GM18502 (cell line): Measurements from ENCODE around the gene AGRN.
"Not testable (repeated sequence)": the region's sequence is repeated elsewhere in the genome, so short reads cannot be mapped to it uniquely, and the experiment has no call there.

Experiments
- ATAC-seq: cut with Tn5 transposase; IDR thresholded peaks from one replicate; pipeline ENCODE4 v1.9.1; 2021; ENCODE audit warnings: mild to moderate bottlenecking; ENCODE audit not compliant: unreplicated experiment, poor library complexity

Gene AGRN

GRCh38 chr1:981491-981954, 38.4 kb upstream of the AGRN start:
- no peak for ATAC-seq

DNA sequence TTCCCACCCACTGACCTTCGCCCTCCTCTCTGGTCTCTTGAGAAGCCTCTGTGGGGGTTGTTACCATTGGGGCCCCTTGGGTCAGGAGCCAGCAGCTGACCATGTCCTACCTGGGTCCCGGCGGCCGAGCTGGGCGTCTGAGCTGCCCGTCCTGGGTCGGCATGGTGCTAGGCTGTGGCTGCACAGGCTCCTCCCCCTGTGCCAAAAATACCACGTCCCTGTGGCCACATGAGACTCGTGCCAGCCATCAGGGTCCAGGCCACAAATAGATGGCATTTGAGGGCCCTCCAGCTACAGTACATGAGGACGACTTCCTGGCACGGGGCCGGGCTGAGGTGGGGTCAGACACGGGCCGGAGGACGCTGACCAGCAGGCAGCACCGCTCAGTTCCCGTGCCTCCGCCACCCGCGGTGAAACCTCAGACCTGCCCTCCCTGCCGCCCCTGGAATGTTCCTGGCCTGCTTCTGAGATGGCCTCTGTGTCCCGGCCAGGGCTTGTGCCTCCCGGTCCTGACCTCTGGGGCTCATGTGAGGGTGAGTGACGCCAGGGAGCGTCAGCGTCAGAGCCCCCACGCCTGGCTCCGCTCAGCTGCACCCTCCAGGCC, 37.9 kb upstream of the AGRN start, which contains the start of gene PERM1:
PERM1 (minus strand) TSS at position 139 of the 604 bp plus-strand sequence. CDS start 1,064 bp downstream, outside the sequence.
- ATAC-seq = no peak

- ATAC-seq = no peak
These were observed 37.0 kb upstream of the AGRN start for GRCh38 chr1:982765-983436.

DNA sequence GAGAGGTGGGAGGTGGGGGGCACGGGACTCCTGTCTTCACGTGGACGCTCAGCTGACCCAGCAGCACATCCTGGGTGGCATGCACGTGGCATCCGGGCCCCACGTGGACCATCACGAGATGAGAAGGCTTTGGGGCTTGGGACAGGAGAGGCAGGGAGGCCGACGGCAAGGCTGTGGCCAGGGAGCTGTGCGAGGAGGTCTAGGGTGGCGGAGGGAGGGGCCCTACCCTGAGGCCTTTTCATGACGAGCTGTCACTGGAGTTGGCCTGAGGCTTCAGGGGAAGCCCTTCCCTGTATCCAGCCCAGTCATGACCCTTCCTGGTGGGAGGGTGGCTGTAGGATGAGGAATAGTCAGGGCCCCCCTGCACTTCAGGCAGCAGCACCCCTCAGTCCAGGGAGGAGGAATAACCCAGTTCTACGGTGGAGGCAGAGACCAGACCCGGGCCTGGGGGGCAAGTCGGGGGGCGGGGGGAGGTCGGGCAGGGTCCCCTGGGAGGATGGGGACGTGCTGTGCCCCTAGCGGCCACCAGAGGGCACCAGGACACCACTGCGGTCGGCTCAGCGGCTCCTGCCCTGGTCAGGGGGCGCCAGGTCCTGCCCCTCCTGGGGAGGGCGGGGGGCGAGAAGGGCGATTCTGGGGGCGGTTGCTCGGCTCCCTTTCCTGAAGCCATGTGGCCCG, 36.0 kb upstream of the AGRN start:
- ATAC-seq = no peak

- no peak for ATAC-seq
These were observed 35.5 kb upstream of the AGRN start for GRCh38 chr1:984476-984814.

DNA sequence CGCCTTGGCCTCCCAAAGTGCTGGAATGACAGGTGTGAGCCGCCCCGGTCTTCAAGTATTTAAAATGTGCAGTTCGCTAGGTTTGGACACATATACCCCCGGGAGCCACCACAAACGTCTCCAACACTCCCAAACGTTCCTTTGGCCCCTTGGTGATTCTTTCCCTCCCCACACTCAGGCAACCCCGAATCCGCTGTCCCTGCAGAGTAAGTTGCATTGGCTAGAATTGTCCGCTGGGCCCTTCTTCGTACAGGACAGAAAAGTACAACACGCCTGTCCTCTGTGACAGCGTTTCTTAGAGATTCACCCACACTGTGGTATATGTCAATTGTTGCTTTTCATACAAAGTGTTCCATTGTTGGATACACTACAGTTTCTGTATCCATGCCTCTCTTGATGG, 34.8 kb upstream of the AGRN start:
- no peak for ATAC-seq

DNA sequence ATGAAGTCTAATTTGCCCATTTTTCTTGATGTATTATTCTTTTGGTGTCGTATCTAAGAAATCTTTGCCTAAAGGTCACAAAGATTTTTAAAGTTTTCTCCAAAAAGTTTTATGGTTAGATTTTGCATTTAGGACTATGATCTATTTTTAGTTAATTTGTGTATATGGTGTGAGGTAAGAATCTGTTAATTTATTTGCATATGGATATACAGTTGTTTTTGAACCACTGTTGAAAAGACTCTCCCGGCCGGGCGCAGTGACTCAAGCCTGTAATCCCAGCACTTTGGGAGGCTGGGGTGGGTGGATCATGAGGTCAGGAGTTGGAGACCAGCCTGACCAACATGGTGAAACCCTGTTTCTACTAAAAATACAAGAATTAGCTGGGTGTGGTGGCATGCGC, 31.9 kb upstream of the AGRN start:
- ATAC-seq = not testable (repeated sequence)

GRCh38 chr1:991275-991674, 28.6 kb upstream of the AGRN start:
- ATAC-seq = not testable (repeated sequence)

GRCh38 chr1:991895-992294, 28.0 kb upstream of the AGRN start:
- no peak for ATAC-seq

DNA sequence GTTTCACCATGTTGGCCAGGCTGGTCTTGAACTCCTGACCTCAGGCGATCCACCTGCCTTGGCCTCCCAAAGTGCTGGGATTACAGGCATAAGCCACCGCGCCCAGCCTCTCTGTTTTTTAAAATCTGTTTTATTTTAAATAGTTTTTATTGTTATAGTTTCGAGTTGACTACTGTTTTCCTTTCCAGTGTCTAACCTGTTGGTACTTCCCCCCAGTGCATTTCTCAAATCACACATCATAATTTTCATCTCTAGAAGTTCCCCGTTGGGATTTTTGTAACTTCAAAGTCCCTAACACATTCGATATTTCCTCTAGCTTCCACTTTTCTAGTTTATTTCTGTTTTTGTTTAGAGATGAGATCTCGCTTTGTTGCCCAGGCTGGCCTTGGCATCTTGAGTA, 27.6 kb upstream of the AGRN start:
- ATAC-seq = no peak

DNA sequence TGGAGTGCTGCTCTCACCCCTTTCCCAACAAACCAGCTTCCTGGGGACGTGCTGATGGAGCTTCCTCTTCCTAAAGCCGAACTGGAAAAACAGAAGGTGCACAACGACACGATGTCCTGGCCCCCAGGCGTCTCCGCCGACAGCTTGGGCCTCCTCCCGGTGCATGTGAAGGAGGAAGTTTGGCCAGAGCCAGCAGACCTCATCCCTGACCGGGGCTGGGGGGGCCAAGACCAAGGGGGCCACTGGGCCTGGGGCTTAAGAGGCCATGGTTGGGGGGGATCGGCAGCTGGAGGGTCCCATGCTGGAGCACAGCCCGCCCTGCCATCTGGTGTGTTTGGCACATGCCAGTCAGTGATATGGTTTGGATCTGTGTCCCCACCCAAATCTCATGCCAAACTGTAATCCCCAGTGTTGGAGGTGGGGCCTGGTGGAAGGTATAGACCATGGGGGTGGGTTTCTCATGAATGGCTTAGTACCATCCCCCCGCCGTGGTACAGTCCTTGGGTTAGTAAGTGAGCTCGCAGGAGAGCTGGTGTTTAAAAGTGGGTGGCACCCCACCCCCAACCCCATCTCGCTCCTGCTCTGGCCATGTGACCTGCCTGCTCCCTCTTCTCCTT, 26.4 kb upstream of the AGRN start:
- ATAC-seq = no peak

DNA sequence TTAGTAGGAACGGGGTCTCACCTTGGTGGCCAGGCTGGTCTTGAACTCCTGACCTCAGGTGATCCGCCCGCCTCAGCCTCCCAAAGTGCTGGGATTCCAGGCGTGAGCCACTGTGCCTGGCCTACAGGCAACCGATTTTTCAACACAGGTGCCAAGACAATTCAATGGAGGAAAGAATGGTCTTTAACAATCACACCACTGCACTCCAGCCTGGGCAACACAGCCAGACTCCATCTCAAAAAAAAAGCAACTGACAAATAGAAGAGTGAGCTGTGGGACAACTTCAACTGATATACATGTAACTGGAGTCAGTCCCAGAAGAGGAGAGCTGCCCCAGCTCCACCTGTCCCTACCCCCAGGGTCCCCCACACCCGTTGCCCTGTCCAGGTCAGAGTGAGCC, 25.4 kb upstream of the AGRN start:
- ATAC-seq = not testable (repeated sequence)

- ATAC-seq = no peak
These were observed 24.0 kb upstream of the AGRN start for GRCh38 chr1:995665-996633.

DNA sequence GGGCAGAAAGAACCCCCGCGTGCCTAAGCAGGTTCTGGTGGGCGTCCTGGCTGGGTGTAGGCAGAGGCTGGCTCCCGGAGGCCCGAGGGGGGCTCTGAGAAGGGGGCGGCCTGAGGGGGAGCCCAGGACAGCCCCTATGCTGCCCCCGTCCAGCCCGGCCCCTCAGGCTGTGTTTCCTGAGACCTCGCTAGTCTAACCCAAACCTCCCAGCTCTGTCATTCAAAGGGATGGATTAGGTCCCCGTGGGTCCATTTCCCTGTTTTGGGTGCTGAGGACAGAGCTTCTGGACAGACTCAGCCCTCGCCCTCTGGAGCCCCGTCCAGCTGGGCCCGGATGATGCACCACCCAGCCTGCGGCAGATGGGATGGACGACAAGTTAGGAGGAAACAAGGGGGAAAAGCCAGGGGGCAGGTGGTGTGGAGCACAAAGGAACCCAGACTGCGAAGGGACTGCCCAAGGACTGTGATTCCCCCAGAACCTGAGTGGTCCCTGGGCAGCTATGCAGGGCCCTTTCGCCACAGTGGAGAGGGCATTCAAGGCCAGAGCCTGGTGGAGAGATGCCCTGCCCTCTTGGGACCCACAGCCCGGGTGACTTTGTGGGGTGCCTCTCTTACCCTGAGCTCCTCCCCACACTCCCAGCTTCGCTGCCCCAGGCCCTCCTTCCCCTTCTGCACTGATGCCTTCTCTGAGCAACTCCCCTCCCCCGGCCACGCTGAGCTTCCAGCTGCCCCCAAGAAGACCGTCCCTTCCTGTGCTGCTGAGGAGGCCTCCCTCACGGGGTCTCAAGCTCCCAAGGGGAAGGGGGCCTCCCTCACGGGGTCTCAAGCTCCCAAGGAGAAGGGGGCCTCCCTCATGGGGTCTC, 22.8 kb upstream of the AGRN start:
- no peak for ATAC-seq

DNA sequence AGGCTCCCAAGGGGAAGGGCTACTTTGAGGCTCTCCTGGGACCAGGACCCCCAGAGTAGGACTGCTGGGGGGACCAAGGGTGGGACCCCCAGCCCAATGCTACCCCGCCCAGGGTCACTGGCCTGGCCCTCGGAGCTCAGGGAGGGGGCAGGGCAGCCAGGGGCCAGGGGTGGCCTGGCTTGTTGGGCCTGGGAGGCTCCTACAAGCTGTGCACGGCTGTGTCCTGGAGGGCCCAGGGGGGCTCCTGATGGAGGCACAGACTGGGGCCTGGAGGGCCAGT, 22.3 kb upstream of the AGRN start:
- no peak for ATAC-seq

DNA sequence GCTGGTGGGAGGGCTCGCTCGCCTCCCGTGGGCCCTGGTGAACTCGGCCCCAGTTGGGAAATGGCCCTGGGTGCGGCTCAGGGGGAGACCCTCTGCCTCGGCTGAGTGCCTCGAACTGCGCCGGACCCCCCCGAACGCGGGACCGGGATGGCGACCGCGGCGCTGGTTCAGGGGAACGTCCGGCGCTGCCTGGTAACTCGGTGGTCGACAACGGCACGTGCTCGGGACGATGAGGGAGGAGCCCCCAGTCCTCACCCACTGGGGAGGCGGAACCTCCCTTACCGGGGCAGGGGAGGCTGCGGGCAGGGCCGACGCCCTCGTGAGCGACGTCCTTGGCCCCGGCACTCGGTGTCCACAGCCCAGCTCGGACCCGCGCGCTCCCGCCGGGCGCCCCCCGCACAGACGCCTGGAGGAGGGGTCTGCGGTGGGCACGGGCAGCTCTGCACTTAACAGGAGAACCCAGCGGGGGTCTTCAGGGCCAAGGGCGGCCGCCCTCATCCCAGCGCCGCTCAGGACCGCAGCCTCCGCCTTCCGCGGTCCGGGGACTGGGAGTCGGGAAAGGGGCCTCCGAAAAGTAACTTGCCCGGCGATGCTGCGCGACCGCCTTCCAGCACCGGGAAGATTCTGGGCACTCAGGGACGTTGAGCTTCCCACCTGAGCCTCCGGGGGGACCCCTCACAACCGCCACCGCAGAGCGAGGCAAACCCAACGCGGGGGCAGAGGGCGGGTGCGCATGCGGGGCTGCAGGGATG, 21.8 kb upstream of the AGRN start:
- no peak for ATAC-seq

- no peak for ATAC-seq
These were observed 21.2 kb upstream of the AGRN start for GRCh38 chr1:998745-998994.

DNA sequence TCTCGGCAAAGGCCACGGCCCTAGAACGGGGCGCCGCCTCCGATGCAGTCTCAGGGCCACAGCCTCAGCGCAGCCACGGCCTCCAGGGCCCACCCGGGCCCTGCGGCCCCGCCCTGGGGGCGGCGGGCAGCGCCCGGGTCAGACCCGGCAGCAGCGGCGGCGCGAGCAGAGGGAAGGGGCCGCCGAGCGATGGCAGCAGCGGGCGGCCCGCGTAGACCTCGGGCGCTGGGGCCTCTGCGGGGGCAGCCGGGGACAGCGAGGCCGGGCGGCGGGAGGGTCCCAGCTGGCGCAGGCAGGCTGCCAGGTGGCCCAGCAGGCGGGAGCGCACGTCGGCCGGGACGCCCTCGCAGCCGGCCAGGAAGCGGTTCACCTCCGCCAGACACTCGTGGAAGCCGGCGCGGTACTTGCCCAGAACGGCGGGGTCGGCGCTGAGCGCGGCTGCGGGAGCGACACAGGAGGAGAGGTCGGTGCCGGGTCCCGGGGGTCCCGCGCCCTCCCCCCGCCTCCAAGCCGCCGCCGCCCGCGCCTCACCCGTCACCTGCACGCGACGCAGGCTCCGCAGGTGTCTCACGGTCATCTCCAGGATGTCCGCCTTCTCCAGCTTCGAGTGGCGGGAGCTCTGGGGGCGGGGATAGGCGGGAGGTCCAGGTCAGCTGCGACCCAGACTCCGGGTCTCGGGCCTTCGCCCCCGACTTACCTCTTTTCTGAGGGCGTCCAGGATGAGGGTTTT, 20.8 kb upstream of the AGRN start:
- no peak for ATAC-seq
